GM18526 (cell line): Measurements from ENCODE around the gene CRYAB.

Experiments used
- POLR2A ChIP-seq: IDR thresholded peaks from 3 replicates; pipeline ENCODE4 v1.6.1; 2011; ENCODE audit not compliant: insufficient read length; ENCODE audit errors: extremely low read depth

CRYAB gene

DNA sequence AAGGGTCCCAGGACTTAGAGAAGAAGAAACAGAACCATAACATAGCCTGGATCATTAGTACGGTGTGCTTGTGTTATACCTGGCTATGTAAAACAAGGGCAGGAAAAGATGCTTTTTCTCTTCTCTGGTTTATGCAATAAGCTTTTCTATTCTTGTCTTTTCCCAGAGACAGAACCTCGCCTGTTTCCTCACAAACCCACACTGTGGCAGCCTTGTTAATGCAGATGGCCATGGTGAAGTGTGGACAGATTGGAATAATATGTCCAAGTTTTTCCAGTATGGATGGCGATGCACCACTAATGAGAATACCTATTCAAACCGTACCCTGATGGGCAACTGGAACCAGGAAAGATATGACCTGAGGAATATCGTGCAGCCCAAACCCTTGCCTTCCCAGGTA lies 29.4 kb downstream of the CRYAB start:
- no peak for TF ChIP-seq POLR2A

DNA sequence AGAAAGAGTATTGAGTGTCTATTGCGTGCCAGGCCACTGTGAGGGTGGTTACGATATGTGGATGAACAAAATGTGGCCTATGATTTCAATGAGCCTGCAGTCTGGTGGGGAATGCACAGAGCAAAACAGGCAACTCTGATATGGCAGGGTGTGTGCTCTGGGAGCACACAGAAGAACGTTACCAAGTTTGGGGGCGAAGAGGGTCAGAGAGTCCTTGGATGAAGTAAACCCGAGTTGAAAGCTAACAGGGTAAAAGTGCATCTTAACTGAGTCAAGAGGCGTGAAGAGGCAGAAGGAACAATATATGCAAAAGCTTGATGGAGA lies 32.0 kb downstream of the CRYAB start:
- TF ChIP-seq POLR2A: no peak

DNA sequence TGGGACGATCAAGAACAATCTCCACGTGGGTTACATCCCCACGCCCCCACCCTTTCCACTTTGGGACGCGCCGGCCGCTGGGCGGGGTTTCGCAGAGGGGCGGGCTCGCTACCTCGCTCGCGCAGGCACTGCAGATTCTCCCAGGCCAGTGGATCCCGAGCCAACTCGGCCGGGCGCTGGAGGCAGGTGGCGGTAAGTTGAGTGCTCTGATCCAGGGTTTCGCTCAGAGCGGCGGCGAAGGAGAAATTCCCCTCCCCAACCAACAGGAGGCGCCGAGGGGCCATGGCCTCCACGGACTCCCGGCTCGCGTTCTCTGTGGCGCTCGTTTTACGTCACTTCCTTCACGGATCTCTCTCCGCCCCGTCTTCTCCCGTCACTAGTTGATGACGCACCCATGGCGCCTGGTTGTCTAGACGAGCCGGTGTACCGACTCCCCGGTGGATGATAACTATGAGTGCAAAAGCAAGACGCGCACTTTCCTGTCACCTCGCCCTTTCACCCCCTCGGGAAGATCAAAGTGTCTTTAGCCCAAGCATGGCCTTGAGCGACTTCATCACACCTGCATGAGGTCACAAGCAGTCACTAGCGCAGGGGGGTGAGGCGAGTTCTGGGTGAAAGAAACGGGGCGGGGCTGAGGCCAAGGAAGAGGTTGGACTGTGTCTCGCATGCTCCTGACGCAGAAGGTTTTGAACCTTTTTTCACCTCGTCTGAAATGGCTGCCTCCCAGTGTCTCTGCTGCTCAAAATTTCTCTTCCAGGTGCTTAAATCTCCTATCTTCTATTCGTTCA lies 32.5 kb downstream of the CRYAB start, which contains the start of the genes CFAP68 and FDXACB1:
Gene CFAP68, plus strand, starts transcription at position 693 of the 788 bp plus-strand sequence. Its CDS starts 20 bp downstream, at position 713.
Gene FDXACB1, minus strand, starts transcription at position 317 of the 788 bp plus-strand sequence. Its CDS starts 33 bp downstream, at position 284.
- peak; percentile 69 for TF ChIP-seq POLR2A

DNA sequence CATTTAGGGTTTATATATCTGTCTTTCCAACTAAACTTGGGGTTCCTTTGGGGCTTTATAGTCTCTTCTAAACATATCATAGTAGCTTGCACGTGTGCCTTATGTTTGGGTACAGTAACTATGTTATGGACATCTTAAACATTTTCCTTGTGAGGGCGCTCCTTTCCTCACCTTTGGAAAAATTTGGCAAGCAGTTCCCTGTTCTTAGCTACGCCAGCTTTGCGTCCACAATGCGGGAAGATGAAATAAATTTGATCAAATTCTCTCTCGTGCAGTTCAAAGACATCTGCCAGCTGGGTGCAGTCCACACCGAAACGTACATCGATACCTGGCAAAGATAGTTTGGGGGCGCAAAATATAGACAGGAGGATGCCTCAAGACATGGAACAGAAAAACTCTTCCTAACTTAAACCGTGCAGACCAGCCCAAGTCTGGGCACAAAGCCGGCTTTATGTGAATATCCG lies 33.2 kb downstream of the CRYAB start:
- TF ChIP-seq POLR2A: no peak

DNA sequence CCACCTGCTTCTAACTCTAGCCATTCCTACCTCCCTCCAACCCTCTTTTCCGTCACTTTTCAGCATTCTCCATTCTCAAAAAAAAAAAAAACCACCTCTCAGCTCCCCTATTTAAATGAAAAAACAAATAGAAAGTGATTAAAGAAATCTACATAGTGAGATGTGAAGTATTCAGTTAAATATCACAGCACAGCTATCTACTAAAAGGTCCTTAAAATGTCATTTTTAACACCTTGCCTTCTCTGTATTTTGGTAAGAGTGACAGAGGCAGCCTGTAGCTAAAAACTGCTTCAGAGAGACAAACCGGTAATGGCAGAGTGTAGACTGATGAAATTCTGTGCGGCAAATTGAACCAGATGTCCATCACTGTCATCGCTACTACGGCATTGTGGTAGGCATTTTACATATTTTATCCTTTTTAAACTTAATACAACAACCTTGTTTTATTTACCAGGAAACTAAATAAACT lies 39.8 kb downstream of the CRYAB start:
- no peak for TF ChIP-seq POLR2A

DNA sequence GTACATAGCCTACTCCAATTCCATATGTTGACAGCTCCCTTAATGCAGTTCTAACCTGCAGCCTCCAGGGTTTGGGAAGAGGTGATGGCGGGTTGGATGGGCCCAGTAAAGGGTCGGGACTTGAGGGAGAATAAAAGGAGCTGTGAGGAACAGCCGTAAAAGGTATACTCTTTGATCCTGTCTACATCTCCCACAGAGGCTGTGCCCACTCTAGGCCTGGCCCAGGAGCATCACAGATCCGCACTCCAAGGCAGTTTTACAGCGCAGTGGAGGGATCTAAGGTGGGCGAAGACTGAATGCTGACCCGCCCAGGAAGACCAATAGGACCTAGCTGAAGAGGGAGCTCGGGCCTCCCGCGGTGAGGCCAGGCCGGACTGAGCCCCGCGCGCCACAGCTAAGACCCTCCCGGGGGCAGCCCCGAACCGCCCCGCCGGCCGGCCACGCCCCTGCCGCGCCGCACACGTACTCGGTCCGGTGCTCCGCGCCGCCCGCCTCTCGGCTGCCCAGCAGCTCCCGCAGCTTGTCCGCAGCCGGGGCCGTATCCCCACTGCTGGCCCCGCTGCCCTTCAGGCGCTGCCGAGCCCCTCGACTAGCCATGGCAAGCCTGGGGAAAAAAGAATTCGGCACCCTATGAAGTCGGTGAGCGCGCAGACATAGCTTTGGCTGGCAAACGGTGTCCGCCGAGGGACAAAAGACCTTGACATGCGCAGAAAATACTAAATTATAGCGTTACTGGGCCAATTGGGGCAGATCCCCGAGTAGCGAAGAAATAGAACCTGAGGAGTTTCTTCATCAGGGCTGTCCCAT lies 40.5 kb downstream of the CRYAB start, which contains the start of gene ALG9:
Gene ALG9, minus strand, starts transcription at position 696 of the 807 bp plus-strand sequence. Its CDS starts 99 bp downstream, at position 597.
- TF ChIP-seq POLR2A: peak; percentile 56

DNA sequence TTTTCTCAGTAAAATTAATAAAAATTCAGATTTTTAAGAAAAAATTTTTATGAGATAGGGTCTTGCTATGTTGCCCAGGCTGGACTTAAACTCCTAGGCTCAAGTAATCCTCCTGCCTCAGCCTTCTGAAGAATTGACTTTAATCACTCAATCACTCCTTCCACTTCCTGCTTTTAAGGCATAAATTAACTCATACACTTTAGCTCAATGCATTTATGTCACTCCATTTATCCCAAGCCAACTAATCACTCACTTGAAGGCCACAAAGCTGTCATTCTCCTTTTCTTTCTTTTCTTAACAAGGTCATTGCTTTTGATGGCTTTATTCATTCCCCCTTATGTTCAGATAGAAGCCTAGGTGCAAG lies 41.1 kb downstream of the CRYAB start:
- TF ChIP-seq POLR2A: no peak

DNA sequence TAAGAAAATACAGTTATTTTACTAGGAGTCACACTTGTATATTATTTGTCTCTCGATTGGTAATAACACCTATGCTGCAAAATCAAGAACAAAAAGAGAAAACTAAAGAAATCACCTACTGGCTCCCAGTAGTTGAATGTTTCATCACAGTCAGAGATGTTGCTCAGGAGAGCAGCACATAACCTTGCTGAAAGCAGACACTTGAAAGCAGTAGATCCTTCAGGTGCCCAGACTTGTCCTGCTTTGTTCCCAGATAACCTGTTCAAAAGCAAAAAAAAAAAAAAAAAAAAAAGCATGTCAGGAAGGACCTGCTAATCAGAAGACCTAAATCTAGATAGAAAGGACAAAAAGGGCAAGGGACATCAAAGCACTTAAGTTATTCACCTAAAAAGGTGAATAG lies 41.5 kb downstream of the CRYAB start:
- no peak for TF ChIP-seq POLR2A

DNA sequence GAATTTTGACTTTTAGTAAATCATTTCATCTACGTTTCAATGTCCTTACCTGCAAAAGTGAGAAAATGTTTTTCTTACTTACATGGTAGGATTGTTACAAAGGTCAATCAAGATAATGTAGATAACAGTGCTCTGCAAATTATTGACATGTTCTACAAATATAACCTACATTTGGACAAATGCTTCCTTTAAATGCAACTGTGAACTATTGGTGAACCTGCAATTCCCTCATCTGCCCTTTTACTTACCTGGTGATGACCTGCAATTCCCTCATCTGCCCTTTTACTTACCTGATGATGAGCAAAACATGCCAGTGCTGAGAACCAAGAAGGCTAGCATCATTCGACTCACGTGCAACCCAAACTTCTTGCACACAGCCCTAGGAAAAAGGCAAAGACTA lies 51.3 kb downstream of the CRYAB start:
- TF ChIP-seq POLR2A: no peak
